ENCODE results near the gene TM9SF1. TPM values are rescaled to one million over a fixed set of nuclear protein-coding genes. Genes with fewer than 3 reads are reported as not detected.

The TM9SF1 gene
- total and polyA plus RNA-seq, 2 experiments from 2014 or later: 12.6 to 27.5 TPM

DNA sequence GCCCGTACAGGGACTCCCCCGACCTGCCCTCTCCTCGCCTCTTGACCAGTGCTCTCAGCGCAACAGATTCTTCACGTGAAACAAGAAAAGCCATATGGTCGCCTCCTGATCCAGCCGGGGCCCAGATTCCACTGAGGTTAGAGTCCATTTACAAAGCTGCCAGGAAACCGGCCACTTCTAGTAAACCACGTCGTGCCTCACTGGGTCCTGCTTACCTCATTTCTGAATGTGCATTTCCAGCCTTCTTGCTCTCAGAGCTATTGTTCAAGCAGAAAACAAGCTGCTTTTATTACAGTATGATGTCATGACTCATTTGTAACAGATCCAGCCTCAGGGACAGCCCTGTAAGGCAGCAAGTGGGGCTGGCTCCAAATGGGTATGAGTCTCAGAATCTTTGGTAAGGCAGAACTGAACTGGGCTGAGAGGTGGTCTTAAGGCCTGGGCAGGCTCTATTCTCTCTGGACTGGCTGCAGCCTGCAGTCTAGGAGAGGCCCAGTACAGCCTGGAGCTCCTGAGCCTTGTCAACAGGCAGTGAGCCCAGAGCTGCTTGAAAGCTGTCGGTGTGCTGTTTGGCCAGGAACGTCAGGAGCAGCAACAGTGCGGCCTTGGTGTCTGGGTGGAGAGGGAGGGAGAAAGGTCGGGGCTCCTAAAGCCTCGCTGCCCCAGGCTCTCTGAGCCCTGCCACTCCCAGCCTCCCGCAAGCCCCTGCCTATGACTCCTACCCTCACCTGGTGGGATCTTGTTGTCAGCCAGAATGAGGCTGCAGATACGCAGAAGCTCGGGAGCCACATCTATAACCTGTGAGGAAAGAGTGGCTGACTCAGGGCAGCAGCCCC lies 15.1 kb downstream of the TM9SF1 start:
- Histone ChIP-seq H2AFZ (no peak overlapping the region), H3K27ac (ENCODE audit: low read depth) (no peak overlapping the region)
- no peak for DNase-seq (ENCODE audit: low spot score)

More for the DNA sequence above, 15.1 kb downstream of the TM9SF1 start:
- H3K36me3 Mint-ChIP-seq (ENCODE audit: low read depth): peaks cover 69% of the 10 kb centered on the region
- Histone ChIP-seq H4K20me1 (replicated peaks; ENCODE audit: insufficient read depth) (no peaks in the 10 kb centered on the region; the same call in 1 of the 2 replicates), H3K4me2 (no peak overlapping the region), H3K36me3 (ENCODE audit: insufficient read depth) (no peaks in the 10 kb centered on the region; the same call in 1 of the 2 replicates), H3K79me2 (replicated peaks; ENCODE audit: insufficient read depth) (no peaks in the 10 kb centered on the region), H3K4me3 (no peak overlapping the region), H3K27me3 (ENCODE audit: insufficient read depth) (no peaks in the 10 kb centered on the region), H3K9me2 (ENCODE audit: insufficient read depth) (no peaks in the 10 kb centered on the region), H3K4me1 (ENCODE audit: insufficient read depth) (no peaks in the 10 kb centered on the region), H3F3A (replicated peaks; ENCODE audit: low read depth) (no peaks in the 10 kb centered on the region)
- H3K4me1 Mint-ChIP-seq: no peaks in the 10 kb centered on the region
- H3K27ac Mint-ChIP-seq: no peak overlapping the region
- ATAC-seq: no peak
- peaks cover 29% of the 10 kb centered on the region for H3K27me3 Mint-ChIP-seq (ENCODE audit: insufficient read depth, low read depth, poor library complexity)
- H3K9me3 Mint-ChIP-seq: peaks cover 3% of the 10 kb centered on the region; the same call in 2 of the 3 replicates
- no peak overlapping the region for H3K4me3 Mint-ChIP-seq
- TF ChIP-seq EZH2 (IDR thresholded peaks at IDR 0.05; ENCODE audit: low read depth, unreplicated experiment) (no peak), NANOG (IDR thresholded peaks at IDR 0.05; ENCODE audit: borderline replicate concordance) (no peak)
- TF ChIP-seq, protein P1, sequence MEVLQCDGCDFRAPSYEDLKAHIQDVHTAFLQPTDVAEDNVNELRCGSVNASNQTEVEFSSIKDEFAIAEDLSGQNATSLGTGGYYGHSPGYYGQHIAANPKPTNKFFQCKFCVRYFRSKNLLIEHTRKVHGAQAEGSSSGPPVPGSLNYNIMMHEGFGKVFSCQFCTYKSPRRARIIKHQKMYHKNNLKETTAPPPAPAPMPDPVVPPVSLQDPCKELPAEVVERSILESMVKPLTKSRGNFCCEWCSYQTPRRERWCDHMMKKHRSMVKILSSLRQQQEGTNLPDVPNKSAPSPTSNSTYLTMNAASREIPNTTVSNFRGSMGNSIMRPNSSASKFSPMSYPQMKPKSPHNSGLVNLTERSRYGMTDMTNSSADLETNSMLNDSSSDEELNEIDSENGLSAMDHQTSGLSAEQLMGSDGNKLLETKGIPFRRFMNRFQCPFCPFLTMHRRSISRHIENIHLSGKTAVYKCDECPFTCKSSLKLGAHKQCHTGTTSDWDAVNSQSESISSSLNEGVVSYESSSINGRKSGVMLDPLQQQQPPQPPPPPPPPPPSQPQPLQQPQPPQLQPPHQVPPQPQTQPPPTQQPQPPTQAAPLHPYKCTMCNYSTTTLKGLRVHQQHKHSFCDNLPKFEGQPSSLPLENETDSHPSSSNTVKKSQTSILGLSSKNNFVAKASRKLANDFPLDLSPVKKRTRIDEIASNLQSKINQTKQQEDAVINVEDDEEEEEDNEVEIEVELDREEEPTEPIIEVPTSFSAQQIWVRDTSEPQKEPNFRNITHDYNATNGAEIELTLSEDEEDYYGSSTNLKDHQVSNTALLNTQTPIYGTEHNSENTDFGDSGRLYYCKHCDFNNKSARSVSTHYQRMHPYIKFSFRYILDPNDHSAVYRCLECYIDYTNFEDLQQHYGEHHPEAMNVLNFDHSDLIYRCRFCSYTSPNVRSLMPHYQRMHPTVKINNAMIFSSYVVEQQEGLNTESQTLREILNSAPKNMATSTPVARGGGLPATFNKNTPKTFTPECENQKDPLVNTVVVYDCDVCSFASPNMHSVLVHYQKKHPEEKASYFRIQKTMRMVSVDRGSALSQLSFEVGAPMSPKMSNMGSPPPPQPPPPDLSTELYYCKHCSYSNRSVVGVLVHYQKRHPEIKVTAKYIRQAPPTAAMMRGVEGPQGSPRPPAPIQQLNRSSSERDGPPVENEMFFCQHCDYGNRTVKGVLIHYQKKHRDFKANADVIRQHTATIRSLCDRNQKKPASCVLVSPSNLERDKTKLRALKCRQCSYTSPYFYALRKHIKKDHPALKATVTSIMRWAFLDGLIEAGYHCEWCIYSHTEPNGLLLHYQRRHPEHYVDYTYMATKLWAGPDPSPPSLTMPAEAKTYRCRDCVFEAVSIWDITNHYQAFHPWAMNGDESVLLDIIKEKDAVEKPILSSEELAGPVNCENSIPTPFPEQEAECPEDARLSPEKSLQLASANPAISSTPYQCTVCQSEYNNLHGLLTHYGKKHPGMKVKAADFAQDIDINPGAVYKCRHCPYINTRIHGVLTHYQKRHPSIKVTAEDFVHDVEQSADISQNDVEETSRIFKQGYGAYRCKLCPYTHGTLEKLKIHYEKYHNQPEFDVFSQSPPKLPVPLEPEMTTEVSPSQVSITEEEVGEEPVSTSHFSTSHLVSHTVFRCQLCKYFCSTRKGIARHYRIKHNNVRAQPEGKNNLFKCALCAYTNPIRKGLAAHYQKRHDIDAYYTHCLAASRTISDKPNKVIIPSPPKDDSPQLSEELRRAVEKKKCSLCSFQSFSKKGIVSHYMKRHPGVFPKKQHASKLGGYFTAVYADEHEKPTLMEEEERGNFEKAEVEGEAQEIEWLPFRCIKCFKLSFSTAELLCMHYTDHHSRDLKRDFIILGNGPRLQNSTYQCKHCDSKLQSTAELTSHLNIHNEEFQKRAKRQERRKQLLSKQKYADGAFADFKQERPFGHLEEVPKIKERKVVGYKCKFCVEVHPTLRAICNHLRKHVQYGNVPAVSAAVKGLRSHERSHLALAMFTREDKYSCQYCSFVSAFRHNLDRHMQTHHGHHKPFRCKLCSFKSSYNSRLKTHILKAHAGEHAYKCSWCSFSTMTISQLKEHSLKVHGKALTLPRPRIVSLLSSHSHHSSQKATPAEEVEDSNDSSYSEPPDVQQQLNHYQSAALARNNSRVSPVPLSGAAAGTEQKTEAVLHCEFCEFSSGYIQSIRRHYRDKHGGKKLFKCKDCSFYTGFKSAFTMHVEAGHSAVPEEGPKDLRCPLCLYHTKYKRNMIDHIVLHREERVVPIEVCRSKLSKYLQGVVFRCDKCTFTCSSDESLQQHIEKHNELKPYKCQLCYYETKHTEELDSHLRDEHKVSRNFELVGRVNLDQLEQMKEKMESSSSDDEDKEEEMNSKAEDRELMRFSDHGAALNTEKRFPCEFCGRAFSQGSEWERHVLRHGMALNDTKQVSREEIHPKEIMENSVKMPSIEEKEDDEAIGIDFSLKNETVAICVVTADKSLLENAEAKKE (CRISPR knock-in tag; IDR thresholded peaks at IDR 0.05): no peak

Data from GM23338 (cell line).